Liver (tissue), 9 donors: ENCODE results near the gene HSP90B1. TPM values are rescaled to one million over a fixed set of nuclear protein-coding genes. Genes with fewer than 3 reads are reported as not detected.

Source experiments
- DNase-seq: peaks from one replicate; pipeline ENCODE4 v3.0.0-alpha.2; 2017; ENCODE audit warnings: low spot score
- H3K27ac ChIP-seq, 2 donors: one replicate each; pipeline ENCODE4 v1.7.0; 2013; ENCODE audit warnings: inconsistent platforms in 2 of 2, low read length in 2 of 2, control low read depth in 1 of 2, low read depth in 1 of 2, mild to moderate bottlenecking in 1 of 2
- H3K27me3 ChIP-seq, 4 donors: one replicate each; pipeline versions ENCODE4 v1.6.1 to v1.7.0; 2013; ENCODE audit warnings: low read length in 3 of 4, inconsistent platforms in 1 of 4, mild to moderate bottlenecking in 1 of 4, moderate library complexity in 1 of 4; ENCODE audit not compliant: control insufficient read depth in 4 of 4, insufficient read depth in 4 of 4
- H3K36me3 ChIP-seq, 4 donors: one replicate each; pipeline versions ENCODE4 v1.6.1 to v1.7.0; 2013; ENCODE audit warnings: low read length in 3 of 4, mild to moderate bottlenecking in 3 of 4, low read depth in 1 of 4, moderate library complexity in 1 of 4; ENCODE audit not compliant: control insufficient read depth in 4 of 4, insufficient read depth in 3 of 4
- H3K4me1 ChIP-seq, 4 donors: one replicate each; pipeline versions ENCODE4 v1.6.1 to v1.7.0; 2013; ENCODE audit warnings: low read length in 3 of 4, mild to moderate bottlenecking in 3 of 4, moderate library complexity in 1 of 4; ENCODE audit not compliant: control insufficient read depth in 4 of 4, insufficient read depth in 4 of 4
- H3K4me3 ChIP-seq, 3 donors: one replicate each; pipeline versions ENCODE4 v1.6.1 to v1.7.0; 2013; ENCODE audit warnings: low read length in 3 of 3, control low read depth in 1 of 3, low read depth in 1 of 3, mild to moderate bottlenecking in 1 of 3
- H3K9ac ChIP-seq, 2 donors: one replicate each; pipeline ENCODE4 v1.7.0; 2013; ENCODE audit warnings: low read length in 2 of 2, mild to moderate bottlenecking in 2 of 2, moderate library complexity in 2 of 2, control low read depth in 1 of 2, low read depth in 1 of 2
- H3K9me3 ChIP-seq, 4 donors: one replicate each; pipeline versions ENCODE4 v1.6.1 to v1.7.0; 2013; ENCODE audit warnings: low read length in 3 of 4; ENCODE audit not compliant: control insufficient read depth in 4 of 4
- EGR1 ChIP-seq, 2 donors: IDR thresholded peaks; 2 replicates each; pipeline ENCODE4 v1.6.1; 2016 to 2018; ENCODE audit warnings: antibody characterized with exemption in 2 of 2, low read depth in 2 of 2
- HNF4A ChIP-seq, 2 donors: conservative IDR thresholded peaks; 2 replicates each; pipeline ENCODE4 v1.6.1; 2016; ENCODE audit warnings: antibody characterized with exemption in 2 of 2, mild to moderate bottlenecking in 2 of 2
- HNF4G ChIP-seq: IDR thresholded peaks from 2 replicates; pipeline ENCODE4 v1.6.1; 2016; ENCODE audit warnings: antibody characterized with exemption
- RXRA ChIP-seq, 2 donors: IDR thresholded peaks; 2 replicates each; pipeline ENCODE4 v1.6.1; 2017 to 2018; ENCODE audit warnings: antibody characterized with exemption in 2 of 2, mild to moderate bottlenecking in 1 of 2
- TAF1 ChIP-seq: conservative IDR thresholded peaks from 2 replicates; pipeline ENCODE4 v1.6.1; 2016; ENCODE audit warnings: antibody characterized with exemption, mild to moderate bottlenecking
- YY1 ChIP-seq: IDR thresholded peaks from 2 replicates; pipeline ENCODE4 v1.6.1; 2016; ENCODE audit warnings: antibody characterized with exemption, mild to moderate bottlenecking
- WGBS: extraction: QIAGEN DNeasy Blood & Tissue Kit; methylation state at CpG from one replicate; pipeline ENCODE4 v1.1.7; 2013; 5-methylcytosine and 5-hydroxymethylcytosine counted together
- polyA plus RNA-seq, 2 donors: library from polyadenylated mRNA; stranded (reverse) in 1 of 2; unstranded in 1 of 2; fragments of 200-250 nt in 1 of 2; fragments of >200 nt in 1 of 2; fragmentation: Nextera tagmentation in 1 of 2; extraction: Ambion mirVana in 1 of 2; gene quantifications; one replicate each; pipeline versions ENCODE4 v1.2.1 to v1.2.3, GENCODE V29; 2013 to 2015
- total RNA-seq, 2 donors: library from RNA; depleted of rRNA; stranded (reverse); fragments of >200 nt; gene quantifications; one replicate each; pipeline ENCODE4 v1.2.3, GENCODE V29; 2014
- TF ChIP-seq, protein P1 (sequence below): IDR thresholded peaks from 2 replicates; pipeline ENCODE4 v1.6.1; 2016; ENCODE audit warnings: antibody characterized with exemption, mild to moderate bottlenecking
- TF ChIP-seq, protein P2 (sequence below): IDR thresholded peaks from 2 replicates; pipeline ENCODE4 v1.6.1; 2016; ENCODE audit warnings: antibody characterized with exemption
- TF ChIP-seq, protein P3 (sequence below): IDR thresholded peaks from 2 replicates; pipeline ENCODE4 v1.6.1; 2016; ENCODE audit warnings: antibody characterized with exemption
- TF ChIP-seq, protein P4 (sequence below): IDR thresholded peaks from 2 replicates; pipeline ENCODE4 v1.6.1; 2016; ENCODE audit warnings: antibody characterized with exemption
- TF ChIP-seq, protein P5 (sequence below): fragments of 150-350 bp; IDR thresholded peaks from 2 replicates; pipeline ENCODE4 v1.5.1; 2017; ENCODE audit warnings: improper control_type of control experiment, low read depth, low read length; ENCODE audit not compliant: missing input control
- donor health status: healthy.
- donor health status: healthy.
- donor health status: healthy.
- donor health status: healthy.
- donor health status: healthy.

HSP90B1 gene
- total and polyA plus RNA-seq, 4 donors = 296 to 854 (median 579) TPM

DNA sequence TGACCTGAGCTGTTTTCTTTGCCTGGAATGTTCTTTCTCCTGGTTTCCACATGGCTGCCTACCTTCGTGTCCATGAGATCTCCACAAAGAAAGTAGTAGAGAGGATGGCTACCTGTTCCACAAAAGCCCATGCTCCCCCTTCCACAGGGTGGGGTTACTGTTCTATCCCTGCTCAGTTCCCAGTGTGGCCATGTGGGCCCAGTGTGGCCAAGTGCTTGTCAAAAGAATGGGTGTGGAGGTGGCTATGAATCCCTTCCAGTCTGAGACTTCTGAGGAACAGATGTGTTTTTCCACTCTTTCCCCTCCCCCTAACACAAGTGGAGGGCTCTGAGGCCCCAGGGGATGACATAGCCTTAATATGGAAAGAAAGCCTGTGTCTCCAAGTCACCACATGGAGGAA lies 26.2 kb upstream of the HSP90B1 start (continued):
- TF ChIP-seq, protein P1, sequence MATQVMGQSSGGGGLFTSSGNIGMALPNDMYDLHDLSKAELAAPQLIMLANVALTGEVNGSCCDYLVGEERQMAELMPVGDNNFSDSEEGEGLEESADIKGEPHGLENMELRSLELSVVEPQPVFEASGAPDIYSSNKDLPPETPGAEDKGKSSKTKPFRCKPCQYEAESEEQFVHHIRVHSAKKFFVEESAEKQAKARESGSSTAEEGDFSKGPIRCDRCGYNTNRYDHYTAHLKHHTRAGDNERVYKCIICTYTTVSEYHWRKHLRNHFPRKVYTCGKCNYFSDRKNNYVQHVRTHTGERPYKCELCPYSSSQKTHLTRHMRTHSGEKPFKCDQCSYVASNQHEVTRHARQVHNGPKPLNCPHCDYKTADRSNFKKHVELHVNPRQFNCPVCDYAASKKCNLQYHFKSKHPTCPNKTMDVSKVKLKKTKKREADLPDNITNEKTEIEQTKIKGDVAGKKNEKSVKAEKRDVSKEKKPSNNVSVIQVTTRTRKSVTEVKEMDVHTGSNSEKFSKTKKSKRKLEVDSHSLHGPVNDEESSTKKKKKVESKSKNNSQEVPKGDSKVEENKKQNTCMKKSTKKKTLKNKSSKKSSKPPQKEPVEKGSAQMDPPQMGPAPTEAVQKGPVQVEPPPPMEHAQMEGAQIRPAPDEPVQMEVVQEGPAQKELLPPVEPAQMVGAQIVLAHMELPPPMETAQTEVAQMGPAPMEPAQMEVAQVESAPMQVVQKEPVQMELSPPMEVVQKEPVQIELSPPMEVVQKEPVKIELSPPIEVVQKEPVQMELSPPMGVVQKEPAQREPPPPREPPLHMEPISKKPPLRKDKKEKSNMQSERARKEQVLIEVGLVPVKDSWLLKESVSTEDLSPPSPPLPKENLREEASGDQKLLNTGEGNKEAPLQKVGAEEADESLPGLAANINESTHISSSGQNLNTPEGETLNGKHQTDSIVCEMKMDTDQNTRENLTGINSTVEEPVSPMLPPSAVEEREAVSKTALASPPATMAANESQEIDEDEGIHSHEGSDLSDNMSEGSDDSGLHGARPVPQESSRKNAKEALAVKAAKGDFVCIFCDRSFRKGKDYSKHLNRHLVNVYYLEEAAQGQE = no peak
- TF ChIP-seq YY1 = no peak
- TF ChIP-seq, protein P2, sequence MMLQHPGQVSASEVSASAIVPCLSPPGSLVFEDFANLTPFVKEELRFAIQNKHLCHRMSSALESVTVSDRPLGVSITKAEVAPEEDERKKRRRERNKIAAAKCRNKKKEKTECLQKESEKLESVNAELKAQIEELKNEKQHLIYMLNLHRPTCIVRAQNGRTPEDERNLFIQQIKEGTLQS = no peak

DNA sequence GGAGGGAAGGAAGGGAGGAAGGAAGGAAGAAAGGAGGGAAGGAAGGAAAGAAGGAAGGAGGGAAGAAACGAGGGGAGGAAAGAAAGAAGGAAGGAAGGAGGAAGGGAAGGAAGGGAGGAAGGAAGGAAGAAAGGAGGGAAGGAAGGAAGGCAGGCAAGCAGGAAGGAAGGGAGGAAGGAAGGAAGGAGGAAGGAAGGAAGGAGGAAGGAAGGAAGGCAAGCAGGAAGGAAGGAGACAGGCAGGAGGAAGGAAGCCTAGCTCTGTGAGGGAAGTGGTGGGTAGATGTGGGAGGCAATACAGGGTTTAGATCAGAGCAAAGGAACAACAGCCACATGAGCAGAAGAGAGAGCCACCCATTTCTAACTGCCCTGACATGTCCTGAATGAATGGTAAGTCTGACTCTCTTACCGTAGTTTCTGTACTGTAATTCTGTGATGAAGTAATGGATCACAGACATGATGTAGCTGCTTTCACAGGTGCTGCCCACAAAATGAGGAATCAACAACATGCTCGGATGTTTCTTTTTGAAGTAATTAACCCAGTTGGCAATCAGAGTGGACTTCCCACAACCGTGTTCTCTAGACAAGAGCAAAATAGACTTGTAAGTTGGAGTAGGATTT lies 24.4 kb upstream of the HSP90B1 start:
- 81% methylated on average over 4 of the region's 4 CpGs for WGBS
- Histone ChIP-seq H3K27ac (no peak overlapping the region), H3K9ac (no peak overlapping the region)

More for the DNA sequence above, 24.4 kb upstream of the HSP90B1 start:
- no peaks in the 10 kb centered on the region for H3K27me3 ChIP-seq
- no peaks in the 10 kb centered on the region for H3K4me1 ChIP-seq
- H3K36me3 ChIP-seq = no peaks in the 10 kb centered on the region
- no peak for TF ChIP-seq TAF1
- TF ChIP-seq, protein P3, sequence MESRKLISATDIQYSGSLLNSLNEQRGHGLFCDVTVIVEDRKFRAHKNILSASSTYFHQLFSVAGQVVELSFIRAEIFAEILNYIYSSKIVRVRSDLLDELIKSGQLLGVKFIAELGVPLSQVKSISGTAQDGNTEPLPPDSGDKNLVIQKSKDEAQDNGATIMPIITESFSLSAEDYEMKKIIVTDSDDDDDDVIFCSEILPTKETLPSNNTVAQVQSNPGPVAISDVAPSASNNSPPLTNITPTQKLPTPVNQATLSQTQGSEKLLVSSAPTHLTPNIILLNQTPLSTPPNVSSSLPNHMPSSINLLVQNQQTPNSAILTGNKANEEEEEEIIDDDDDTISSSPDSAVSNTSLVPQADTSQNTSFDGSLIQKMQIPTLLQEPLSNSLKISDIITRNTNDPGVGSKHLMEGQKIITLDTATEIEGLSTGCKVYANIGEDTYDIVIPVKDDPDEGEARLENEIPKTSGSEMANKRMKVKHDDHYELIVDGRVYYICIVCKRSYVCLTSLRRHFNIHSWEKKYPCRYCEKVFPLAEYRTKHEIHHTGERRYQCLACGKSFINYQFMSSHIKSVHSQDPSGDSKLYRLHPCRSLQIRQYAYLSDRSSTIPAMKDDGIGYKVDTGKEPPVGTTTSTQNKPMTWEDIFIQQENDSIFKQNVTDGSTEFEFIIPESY = no peak
- TF ChIP-seq RXRA (IDR thresholded peaks at IDR 0.05) = no peak
- no peak for TF ChIP-seq HNF4G
- TF ChIP-seq YY1 = no peak
- TF ChIP-seq, protein P4, sequence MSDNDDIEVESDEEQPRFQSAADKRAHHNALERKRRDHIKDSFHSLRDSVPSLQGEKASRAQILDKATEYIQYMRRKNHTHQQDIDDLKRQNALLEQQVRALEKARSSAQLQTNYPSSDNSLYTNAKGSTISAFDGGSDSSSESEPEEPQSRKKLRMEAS = no peak
- TF ChIP-seq, protein P2 = no peak
- TF ChIP-seq HNF4A (conservative IDR thresholded peaks at IDR 0.05) = no peak
- TF ChIP-seq EGR1 (IDR thresholded peaks at IDR 0.05; ENCODE audit: low read depth in 2 of 2) = no peak
- TF ChIP-seq, protein P5, sequence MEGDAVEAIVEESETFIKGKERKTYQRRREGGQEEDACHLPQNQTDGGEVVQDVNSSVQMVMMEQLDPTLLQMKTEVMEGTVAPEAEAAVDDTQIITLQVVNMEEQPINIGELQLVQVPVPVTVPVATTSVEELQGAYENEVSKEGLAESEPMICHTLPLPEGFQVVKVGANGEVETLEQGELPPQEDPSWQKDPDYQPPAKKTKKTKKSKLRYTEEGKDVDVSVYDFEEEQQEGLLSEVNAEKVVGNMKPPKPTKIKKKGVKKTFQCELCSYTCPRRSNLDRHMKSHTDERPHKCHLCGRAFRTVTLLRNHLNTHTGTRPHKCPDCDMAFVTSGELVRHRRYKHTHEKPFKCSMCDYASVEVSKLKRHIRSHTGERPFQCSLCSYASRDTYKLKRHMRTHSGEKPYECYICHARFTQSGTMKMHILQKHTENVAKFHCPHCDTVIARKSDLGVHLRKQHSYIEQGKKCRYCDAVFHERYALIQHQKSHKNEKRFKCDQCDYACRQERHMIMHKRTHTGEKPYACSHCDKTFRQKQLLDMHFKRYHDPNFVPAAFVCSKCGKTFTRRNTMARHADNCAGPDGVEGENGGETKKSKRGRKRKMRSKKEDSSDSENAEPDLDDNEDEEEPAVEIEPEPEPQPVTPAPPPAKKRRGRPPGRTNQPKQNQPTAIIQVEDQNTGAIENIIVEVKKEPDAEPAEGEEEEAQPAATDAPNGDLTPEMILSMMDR = no peak
- H3K9me3 ChIP-seq = no peaks in the 10 kb centered on the region
- no peak for DNase-seq
- H3K4me3 ChIP-seq = no peak overlapping the region
